H1 (cell line): ENCODE measurements around the gene SNRNP40. TPM values are rescaled to one million over a fixed set of nuclear protein-coding genes. Genes with fewer than 3 reads are reported as not detected.

Source experiments
- CTBP2 ChIP-seq: IDR thresholded peaks from 2 replicates; pipeline ENCODE4 v1.7.0; 2011; ENCODE audit warnings: borderline replicate concordance, mild to moderate bottlenecking, moderate library complexity, mixed read lengths, low read length; ENCODE audit not compliant: insufficient read depth, insufficient read length
- HDAC2 ChIP-seq, 2 experiments: fragments of 300-600 bp in 1 of 2; sonication (generic) in 1 of 2; IDR thresholded peaks; 2 replicates each; pipeline ENCODE4 v1.6.1; 2011 to 2012; ENCODE audit warnings: low read depth in 2 of 2, low read length in 2 of 2, mild to moderate bottlenecking in 2 of 2, moderate library complexity in 2 of 2, borderline replicate concordance in 1 of 2, inconsistent platforms in 1 of 2
- KDM1A ChIP-seq: fragments of 200-600, 300-600 bp; sonication (generic); IDR thresholded peaks from 2 replicates; pipeline ENCODE4 v1.7.1; 2016; ENCODE audit warnings: mild to moderate bottlenecking, low read length, borderline replicate concordance
- SIRT6 ChIP-seq: IDR thresholded peaks from one replicate; pipeline ENCODE4 v1.7.1; 2012; ENCODE audit warnings: low read length, inconsistent platforms
- SP1 ChIP-seq: IDR thresholded peaks from 2 replicates; pipeline ENCODE4 v1.6.1; 2011; ENCODE audit warnings: low read depth, low read length
- SP2 ChIP-seq: IDR thresholded peaks from 2 replicates; pipeline ENCODE4 v1.6.1; 2012; ENCODE audit warnings: mild to moderate bottlenecking, low read length, inconsistent platforms
- TAF7 ChIP-seq: optimal IDR thresholded peaks from 2 replicates; pipeline ENCODE3; 2011; ENCODE audit warnings: low read depth, mild to moderate bottlenecking, inconsistent platforms, low read length, moderate library complexity, borderline replicate concordance
- polyA plus RNA-seq, 7 experiments: library from polyadenylated mRNA; depleted of rRNA in 3 of 7; stranded (reverse) in 5 of 7; unstranded in 2 of 7; fragments of >200 nt in 5 of 7; fragments of 200-250 nt in 2 of 7; gene quantifications; 1 replicate in 5 of 7; 2 replicates in 1 of 7; 4 replicates in 1 of 7; pipeline versions ENCODE4 v1.2.1 to v1.2.3, GENCODE V29; 2011 to 2013; ENCODE audit warnings: missing spikeins in 2 of 7, mixed read lengths in 2 of 7
- total RNA-seq: library from RNA; stranded (reverse); fragmentation: NEBNext Ultra II Directional; extraction: Animal tissue kit (Norgen Biotek cat#: 25700); gene quantifications from 2 replicates; pipeline ENCODE4 v1.2.1, GENCODE V29; 2021
- TF ChIP-seq, protein P1 (sequence below): fragments of 300-600 bp; sonication (generic); IDR thresholded peaks from 2 replicates; pipeline ENCODE4 v1.7.1; 2012; ENCODE audit warnings: low read length, moderate library complexity, mild to moderate bottlenecking, inconsistent platforms; ENCODE audit not compliant: insufficient replicate concordance
- TF ChIP-seq, protein P2 (sequence below): IDR thresholded peaks from 2 replicates; pipeline ENCODE4 v1.6.1; 2011; ENCODE audit warnings: low read depth, mild to moderate bottlenecking, low read length; ENCODE audit not compliant: insufficient read depth
- TF ChIP-seq, protein P3 (sequence below): IDR thresholded peaks from 2 replicates; pipeline ENCODE4 v1.6.1; 2012; ENCODE audit warnings: inconsistent platforms

The SNRNP40 gene
- total and polyA plus RNA-seq, 2 of the 8 experiments (the other 6 are each of a cell fraction or from before 2014, with no cell fraction given): 97.4 to 113 TPM

- TF ChIP-seq, protein P1, sequence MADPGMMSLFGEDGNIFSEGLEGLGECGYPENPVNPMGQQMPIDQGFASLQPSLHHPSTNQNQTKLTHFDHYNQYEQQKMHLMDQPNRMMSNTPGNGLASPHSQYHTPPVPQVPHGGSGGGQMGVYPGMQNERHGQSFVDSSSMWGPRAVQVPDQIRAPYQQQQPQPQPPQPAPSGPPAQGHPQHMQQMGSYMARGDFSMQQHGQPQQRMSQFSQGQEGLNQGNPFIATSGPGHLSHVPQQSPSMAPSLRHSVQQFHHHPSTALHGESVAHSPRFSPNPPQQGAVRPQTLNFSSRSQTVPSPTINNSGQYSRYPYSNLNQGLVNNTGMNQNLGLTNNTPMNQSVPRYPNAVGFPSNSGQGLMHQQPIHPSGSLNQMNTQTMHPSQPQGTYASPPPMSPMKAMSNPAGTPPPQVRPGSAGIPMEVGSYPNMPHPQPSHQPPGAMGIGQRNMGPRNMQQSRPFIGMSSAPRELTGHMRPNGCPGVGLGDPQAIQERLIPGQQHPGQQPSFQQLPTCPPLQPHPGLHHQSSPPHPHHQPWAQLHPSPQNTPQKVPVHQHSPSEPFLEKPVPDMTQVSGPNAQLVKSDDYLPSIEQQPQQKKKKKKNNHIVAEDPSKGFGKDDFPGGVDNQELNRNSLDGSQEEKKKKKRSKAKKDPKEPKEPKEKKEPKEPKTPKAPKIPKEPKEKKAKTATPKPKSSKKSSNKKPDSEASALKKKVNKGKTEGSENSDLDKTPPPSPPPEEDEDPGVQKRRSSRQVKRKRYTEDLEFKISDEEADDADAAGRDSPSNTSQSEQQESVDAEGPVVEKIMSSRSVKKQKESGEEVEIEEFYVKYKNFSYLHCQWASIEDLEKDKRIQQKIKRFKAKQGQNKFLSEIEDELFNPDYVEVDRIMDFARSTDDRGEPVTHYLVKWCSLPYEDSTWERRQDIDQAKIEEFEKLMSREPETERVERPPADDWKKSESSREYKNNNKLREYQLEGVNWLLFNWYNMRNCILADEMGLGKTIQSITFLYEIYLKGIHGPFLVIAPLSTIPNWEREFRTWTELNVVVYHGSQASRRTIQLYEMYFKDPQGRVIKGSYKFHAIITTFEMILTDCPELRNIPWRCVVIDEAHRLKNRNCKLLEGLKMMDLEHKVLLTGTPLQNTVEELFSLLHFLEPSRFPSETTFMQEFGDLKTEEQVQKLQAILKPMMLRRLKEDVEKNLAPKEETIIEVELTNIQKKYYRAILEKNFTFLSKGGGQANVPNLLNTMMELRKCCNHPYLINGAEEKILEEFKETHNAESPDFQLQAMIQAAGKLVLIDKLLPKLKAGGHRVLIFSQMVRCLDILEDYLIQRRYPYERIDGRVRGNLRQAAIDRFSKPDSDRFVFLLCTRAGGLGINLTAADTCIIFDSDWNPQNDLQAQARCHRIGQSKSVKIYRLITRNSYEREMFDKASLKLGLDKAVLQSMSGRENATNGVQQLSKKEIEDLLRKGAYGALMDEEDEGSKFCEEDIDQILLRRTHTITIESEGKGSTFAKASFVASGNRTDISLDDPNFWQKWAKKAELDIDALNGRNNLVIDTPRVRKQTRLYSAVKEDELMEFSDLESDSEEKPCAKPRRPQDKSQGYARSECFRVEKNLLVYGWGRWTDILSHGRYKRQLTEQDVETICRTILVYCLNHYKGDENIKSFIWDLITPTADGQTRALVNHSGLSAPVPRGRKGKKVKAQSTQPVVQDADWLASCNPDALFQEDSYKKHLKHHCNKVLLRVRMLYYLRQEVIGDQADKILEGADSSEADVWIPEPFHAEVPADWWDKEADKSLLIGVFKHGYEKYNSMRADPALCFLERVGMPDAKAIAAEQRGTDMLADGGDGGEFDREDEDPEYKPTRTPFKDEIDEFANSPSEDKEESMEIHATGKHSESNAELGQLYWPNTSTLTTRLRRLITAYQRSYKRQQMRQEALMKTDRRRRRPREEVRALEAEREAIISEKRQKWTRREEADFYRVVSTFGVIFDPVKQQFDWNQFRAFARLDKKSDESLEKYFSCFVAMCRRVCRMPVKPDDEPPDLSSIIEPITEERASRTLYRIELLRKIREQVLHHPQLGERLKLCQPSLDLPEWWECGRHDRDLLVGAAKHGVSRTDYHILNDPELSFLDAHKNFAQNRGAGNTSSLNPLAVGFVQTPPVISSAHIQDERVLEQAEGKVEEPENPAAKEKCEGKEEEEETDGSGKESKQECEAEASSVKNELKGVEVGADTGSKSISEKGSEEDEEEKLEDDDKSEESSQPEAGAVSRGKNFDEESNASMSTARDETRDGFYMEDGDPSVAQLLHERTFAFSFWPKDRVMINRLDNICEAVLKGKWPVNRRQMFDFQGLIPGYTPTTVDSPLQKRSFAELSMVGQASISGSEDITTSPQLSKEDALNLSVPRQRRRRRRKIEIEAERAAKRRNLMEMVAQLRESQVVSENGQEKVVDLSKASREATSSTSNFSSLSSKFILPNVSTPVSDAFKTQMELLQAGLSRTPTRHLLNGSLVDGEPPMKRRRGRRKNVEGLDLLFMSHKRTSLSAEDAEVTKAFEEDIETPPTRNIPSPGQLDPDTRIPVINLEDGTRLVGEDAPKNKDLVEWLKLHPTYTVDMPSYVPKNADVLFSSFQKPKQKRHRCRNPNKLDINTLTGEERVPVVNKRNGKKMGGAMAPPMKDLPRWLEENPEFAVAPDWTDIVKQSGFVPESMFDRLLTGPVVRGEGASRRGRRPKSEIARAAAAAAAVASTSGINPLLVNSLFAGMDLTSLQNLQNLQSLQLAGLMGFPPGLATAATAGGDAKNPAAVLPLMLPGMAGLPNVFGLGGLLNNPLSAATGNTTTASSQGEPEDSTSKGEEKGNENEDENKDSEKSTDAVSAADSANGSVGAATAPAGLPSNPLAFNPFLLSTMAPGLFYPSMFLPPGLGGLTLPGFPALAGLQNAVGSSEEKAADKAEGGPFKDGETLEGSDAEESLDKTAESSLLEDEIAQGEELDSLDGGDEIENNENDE: no peak
- no peak for TF ChIP-seq SP1
- TF ChIP-seq, protein P2, sequence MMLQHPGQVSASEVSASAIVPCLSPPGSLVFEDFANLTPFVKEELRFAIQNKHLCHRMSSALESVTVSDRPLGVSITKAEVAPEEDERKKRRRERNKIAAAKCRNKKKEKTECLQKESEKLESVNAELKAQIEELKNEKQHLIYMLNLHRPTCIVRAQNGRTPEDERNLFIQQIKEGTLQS: no peak
- TF ChIP-seq KDM1A: no peak
- no peak for TF ChIP-seq HDAC2 (IDR thresholded peaks at IDR 0.05; ENCODE audit: borderline replicate concordance in 1 of 2, low read depth in 2 of 2, low read length in 2 of 2)
- TF ChIP-seq CTBP2: no peak
- TF ChIP-seq SP2: no peak
- no peak for TF ChIP-seq TAF7
- TF ChIP-seq, protein P3, sequence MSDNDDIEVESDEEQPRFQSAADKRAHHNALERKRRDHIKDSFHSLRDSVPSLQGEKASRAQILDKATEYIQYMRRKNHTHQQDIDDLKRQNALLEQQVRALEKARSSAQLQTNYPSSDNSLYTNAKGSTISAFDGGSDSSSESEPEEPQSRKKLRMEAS: no peak
- no peak for TF ChIP-seq SIRT6
Observed at GRCh38 chr1:31248276-31248675, 48.3 kb downstream of the SNRNP40 start (continued).
